Measurements from ENCODE around the gene CPB2. TPM values are rescaled to one million over a fixed set of nuclear protein-coding genes. Genes with fewer than 3 reads are reported as not detected.

Gene CPB2
- total RNA-seq, 1 experiment from 2014 or later: not detected

DNA sequence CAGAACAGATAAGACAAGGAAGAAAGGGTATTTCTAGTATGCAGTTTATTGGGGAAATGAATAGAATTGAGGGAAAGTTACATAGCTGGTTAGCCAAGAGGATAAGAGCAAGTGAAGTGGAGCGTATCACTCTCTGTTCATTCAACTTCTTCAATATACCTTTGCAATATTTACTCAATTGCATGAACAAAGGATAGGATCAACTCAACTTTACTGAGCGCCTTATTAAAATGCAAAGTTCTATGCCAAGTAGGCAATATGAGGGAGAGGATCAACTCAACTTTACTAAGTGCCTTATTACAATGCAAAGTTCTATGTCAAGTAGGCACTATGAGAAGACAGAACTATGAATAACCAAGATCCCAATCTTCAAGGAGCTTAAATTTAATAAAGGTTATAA is 96.2 kb downstream of the CPB2 start:
- H3K4me1 Mint-ChIP-seq (ENCODE audit: insufficient read depth, unreplicated experiment): no peaks in the 10 kb centered on the region
- no peak for DNase-seq (ENCODE audit: unreplicated experiment)
- no peak overlapping the region for H3K27ac Mint-ChIP-seq (ENCODE audit: low read depth, unreplicated experiment)
- ChIA-PET CTCF (interaction anchor here (0.6 to 0.8 kb wide), 3 partner anchors 19 to 386 kb away, joined by 3 to 4 read pairs (median 3); no protein-coding TSS in a partner anchor), POLR2A (interaction anchor here (0.8 kb wide), 1 partner anchor 12 kb away, joined by 3 read pairs; no protein-coding TSS in a partner anchor)
- H3K36me3 Mint-ChIP-seq (ENCODE audit: insufficient read depth, unreplicated experiment): peaks cover 72% of the 10 kb centered on the region
- intact Hi-C loops (cut with micrococcal nuclease): no loop called here
- no TSS peak for BruUV-seq (replicated peaks)
- H3K27me3 Mint-ChIP-seq (ENCODE audit: insufficient read depth, unreplicated experiment): no peaks in the 10 kb centered on the region
- no peaks in the 10 kb centered on the region for H3K9me3 Mint-ChIP-seq (ENCODE audit: unreplicated experiment)
- H3K4me3 Mint-ChIP-seq (ENCODE audit: unreplicated experiment): no peak overlapping the region
- TF ChIP-seq, protein P1, sequence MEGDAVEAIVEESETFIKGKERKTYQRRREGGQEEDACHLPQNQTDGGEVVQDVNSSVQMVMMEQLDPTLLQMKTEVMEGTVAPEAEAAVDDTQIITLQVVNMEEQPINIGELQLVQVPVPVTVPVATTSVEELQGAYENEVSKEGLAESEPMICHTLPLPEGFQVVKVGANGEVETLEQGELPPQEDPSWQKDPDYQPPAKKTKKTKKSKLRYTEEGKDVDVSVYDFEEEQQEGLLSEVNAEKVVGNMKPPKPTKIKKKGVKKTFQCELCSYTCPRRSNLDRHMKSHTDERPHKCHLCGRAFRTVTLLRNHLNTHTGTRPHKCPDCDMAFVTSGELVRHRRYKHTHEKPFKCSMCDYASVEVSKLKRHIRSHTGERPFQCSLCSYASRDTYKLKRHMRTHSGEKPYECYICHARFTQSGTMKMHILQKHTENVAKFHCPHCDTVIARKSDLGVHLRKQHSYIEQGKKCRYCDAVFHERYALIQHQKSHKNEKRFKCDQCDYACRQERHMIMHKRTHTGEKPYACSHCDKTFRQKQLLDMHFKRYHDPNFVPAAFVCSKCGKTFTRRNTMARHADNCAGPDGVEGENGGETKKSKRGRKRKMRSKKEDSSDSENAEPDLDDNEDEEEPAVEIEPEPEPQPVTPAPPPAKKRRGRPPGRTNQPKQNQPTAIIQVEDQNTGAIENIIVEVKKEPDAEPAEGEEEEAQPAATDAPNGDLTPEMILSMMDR (IDR thresholded peaks at IDR 0.05; ENCODE audit: unreplicated experiment): no peak

DNA sequence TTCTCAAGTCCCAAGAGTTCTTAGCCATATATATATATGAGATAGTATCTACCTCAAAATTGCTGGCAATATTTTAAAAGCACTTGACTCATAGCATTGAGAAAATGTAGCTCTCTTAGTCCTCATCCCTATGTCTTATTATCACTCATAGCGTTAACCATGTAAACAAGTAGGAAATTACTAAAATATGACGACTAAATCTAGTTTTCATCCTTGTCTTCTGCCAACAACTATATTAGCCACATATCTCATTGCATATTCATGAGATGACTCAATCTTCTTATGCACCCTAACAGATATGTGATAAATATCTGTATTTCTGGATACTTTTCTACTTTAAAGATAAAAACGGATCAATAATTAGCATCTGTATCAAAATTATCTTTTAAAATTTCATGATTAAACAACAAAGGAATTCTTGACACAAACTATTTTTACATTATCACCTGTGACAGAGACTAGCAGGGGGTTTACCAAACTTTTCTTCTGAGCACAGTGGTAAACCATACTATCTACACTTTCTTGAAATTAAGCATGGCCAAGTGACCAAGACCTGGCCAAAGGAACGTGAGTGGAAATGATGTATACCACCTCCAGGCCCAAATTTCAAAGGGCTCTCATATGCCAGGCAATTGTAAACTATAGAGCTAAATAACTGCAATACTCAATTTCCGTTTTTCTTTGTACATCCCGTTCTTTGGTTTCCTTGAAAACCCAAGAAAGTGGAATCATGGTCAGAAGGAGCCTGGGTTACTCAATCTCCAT is 98.0 kb downstream of the CPB2 start:
- ChIA-PET POLR2A (no interaction called here), CTCF (interaction anchor here (0.6 to 0.8 kb wide), 3 partner anchors 193 to 397 kb away, joined by 3 to 4 read pairs (median 3); no protein-coding TSS in a partner anchor)
- BruUV-seq (replicated peaks): no TSS peak
- no peak overlapping the region for H3K27ac Mint-ChIP-seq (ENCODE audit: low read depth, unreplicated experiment)
- intact Hi-C loops (cut with micrococcal nuclease): no loop called here
- no peaks in the 10 kb centered on the region for H3K4me1 Mint-ChIP-seq (ENCODE audit: insufficient read depth, unreplicated experiment)
- H3K9me3 Mint-ChIP-seq (ENCODE audit: unreplicated experiment): no peaks in the 10 kb centered on the region
- no peaks in the 10 kb centered on the region for H3K27me3 Mint-ChIP-seq (ENCODE audit: insufficient read depth, unreplicated experiment)
- TF ChIP-seq, protein P1 (IDR thresholded peaks at IDR 0.05; ENCODE audit: unreplicated experiment): no peak
- H3K4me3 Mint-ChIP-seq (ENCODE audit: unreplicated experiment): no peak overlapping the region
- DNase-seq (ENCODE audit: unreplicated experiment): no peak
- peaks cover 89% of the 10 kb centered on the region for H3K36me3 Mint-ChIP-seq (ENCODE audit: insufficient read depth, unreplicated experiment)

DNA sequence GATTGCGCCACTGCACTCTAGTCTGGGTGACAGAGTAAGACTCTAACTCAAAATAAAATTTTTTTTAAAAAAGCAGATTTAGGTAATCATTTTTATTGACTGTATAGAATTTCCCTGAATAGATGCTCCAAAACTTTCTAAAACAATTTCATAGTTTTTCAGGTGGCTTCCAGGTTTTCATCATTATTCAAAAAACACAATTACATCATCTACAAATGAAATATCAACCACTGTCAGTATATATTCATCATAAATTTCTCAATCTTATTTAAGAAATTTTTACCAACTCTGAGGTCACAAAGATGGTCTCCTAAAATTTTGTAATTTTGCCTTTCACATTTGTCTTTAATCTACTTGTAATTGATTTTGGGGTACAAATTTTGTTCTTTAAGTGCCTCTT is 100.3 kb downstream of the CPB2 start:
- H3K27me3 Mint-ChIP-seq (ENCODE audit: insufficient read depth, unreplicated experiment): no peaks in the 10 kb centered on the region
- H3K4me3 Mint-ChIP-seq (ENCODE audit: unreplicated experiment): no peak overlapping the region
- no peaks in the 10 kb centered on the region for H3K4me1 Mint-ChIP-seq (ENCODE audit: insufficient read depth, unreplicated experiment)
- no peak overlapping the region for H3K27ac Mint-ChIP-seq (ENCODE audit: low read depth, unreplicated experiment)
- DNase-seq (ENCODE audit: unreplicated experiment): no peak
- CTCF ChIA-PET: no interaction called here
- intact Hi-C loops (cut with micrococcal nuclease): no loop called here
- POLR2A ChIA-PET: no interaction called here
- H3K36me3 Mint-ChIP-seq (ENCODE audit: insufficient read depth, unreplicated experiment): peaks cover 90% of the 10 kb centered on the region
- TF ChIP-seq, protein P1 (IDR thresholded peaks at IDR 0.05; ENCODE audit: unreplicated experiment): no peak
- no TSS peak for BruUV-seq (replicated peaks)
- H3K9me3 Mint-ChIP-seq (ENCODE audit: unreplicated experiment): no peaks in the 10 kb centered on the region

Other genes with a start within 250 kb of the CPB2 start
- gene ZC3H13, start 52.3 kb downstream of the CPB2 start, total RNA-seq (2022): 33.9 and 39.0 TPM in 2 replicates
- 0.88 and 0.89 TPM in 2 replicates for gene LCP1, start 77.1 kb upstream of the CPB2 start, total RNA-seq (2022)
- not detected in 2 replicates for gene LRRC63, start 106.9 kb upstream of the CPB2 start, total RNA-seq (2022)